GM21619 (cell line): ENCODE data around the gene KCMF1.

Source experiments
- ATAC-seq: cut with Tn5 transposase; IDR thresholded peaks from one replicate; pipeline ENCODE4 v1.9.1; 2021; ENCODE audit not compliant: unreplicated experiment

The KCMF1 gene

DNA sequence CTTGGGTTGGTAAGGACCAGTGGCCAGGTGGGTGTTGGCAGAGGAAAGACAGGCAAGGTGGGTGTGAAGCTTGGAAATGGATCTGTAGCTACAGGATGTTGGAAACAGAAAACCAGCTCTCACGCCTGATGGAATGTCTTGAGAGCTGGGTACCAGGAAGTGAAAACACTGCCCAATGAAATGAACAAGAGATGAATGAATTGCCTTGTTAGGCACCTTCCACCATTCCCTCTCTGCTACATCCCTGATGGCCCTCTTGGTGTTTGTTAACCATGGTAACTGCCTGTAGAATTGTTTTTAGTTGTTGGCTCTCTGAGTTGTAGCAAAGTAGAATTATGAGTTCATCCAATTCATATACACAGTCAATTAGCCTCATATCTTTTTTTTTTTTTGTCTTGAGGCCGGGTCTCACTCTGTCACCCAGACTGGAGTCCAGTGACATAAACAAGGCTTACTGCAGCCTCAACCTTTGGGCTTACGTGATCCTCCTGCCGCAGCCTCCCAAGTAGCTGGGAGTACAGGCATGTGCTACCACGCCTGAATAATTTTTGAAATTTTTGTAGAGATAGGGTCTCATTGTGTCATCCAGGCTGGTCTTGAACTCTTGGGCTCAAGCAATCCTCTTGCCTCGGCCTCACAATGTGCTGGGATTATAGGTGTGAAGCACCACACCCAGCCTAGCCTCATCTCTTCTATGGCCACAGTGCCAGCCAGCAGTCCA lies 9.5 kb downstream of the KCMF1 start:
- ATAC-seq: no peak

DNA sequence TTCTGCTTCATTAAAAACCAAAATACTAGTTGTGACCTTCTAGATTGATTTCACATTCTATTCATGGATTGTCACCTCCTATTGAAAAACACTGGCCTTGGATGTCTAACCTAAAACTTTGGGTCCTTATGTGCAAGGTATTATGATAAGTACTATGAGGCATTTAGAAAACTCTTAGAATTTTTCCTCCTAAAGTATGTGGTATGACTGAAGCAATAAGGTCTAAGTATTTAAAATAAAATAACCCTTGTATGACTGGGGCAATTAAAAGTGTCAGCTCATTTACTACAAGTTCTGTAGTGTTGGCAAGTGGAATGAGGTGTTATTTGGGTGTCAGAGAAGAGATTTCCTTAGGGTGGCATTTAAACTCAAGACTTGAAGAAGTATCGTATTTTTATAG lies 15.1 kb downstream of the KCMF1 start:
- no peak for ATAC-seq

DNA sequence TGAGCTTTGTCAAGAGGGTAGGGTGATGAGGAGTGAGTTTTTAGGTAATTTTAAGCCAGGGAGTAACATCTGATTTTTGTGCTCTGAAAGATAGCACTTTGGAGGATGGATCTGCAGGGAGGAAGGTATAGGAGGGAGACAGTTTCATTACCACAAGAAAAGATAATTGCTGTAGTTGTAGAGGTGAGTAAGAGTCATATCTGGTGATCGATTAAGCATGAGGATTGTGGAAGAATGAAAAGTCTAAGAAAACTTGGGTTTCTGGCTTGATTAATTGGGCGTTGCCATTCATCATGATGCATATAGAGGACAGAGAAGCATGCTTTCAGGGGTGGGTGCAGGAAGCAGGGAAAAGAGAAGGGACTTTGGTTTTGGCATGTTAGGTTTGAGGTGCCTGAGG lies 18.5 kb downstream of the KCMF1 start:
- ATAC-seq: no peak

DNA sequence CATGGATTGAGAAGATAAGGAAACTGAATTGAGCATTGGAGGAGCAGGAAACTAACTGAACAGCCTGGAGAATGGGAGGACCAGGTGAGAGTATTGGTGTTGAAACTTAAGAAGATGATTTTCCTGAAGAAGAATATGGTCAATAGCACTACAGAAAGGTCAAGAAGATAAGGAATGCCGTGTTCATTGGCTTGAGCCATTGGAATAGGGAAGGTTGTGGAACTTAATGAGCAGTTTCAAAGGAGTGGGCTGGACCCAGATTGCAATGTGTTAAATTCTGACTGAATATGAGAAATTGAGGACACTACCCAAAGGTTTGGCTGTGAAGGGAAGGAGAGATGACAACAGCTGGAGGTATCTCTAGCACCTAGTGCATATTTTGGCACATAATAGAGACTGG lies 19.0 kb downstream of the KCMF1 start:
- ATAC-seq: no peak

DNA sequence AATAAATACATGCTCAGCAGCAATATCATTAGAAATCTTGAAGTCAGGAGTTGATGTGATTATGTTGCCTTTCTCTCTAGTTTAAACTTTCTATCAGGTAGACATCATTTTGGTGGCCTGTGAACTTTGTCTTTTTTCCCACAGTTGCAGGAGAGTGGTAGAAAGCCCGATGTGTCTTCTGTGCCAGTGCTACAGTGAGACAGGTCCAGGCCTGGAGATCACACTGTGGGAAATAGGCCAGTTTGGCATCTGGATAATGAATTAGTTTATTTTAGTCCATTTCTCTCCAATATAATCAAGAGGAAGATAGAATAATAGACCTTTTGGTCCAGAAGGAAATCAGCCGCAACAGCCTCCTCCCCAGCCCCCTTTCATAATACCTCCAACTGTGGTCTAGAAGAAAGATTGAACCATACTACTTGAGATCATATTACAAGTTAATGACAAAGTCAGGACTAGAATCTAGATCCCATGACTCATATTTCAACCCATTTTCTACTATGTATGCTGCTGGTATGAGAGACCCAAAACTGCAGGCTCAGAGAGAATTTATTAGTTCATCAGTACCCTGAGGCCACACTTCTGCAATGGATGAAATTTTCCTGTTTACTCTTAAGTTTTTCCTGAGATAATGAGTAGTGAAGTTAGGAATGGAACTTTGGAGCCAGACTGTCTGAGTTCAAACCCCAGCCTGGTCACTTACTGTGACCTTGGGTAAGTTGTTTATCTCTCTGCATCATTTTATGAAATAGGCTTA lies 20.6 kb downstream of the KCMF1 start:
- ATAC-seq: no peak

DNA sequence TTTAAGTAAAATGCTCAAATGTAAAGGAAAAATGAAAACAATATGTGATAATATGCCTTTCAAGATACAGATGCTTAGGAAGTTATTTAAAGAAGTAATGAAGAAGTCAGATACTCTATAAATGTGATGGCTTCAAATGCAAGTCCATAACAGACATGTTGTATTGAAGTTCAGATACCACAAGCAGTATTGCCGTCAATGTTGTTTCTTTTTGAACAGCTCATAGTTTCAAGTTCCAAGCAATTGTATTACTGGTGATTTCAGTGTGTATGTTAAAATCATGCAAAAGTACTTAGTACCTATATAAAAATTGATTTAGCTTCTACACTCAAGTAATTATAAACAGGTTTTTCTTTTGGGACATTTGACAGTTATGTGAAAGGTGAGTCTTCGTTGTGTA lies 24.9 kb downstream of the KCMF1 start:
- no peak for ATAC-seq

DNA sequence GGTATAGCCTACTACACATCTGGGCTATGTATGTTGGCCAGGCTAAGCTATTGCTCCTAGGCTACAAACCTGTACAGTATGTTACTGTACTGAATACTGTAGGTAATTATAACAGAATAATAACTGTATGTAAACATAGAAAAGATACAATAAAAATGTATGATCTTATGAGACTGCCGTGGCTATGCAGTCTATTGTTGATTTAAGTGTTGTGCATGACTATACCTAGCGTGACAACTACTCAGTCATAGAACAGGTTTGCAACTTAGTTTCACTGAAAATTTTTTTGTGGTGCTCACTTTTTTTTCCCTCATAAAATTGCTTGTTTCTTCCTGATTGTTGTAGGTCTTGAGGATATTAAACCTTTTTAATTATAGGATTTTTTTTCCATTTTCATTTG lies 25.9 kb downstream of the KCMF1 start:
- ATAC-seq: no peak

DNA sequence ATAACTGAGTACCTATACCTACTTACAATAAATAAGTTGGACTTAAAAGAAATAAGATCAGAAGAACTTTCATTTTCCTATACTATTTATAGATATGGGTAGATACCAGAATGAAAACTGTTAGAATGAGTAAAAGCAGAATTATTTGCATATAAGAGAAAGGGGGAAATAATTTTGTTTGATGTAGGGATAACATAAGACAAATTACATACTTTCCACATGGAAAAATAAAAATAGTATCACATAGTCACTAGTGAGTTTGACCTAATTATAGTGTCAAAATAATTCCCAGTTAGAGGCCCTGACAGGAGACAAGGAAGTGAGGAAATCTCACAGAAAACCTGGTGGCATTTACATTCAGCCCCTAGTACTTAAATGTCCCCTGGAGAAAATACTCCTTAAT lies 28.6 kb downstream of the KCMF1 start:
- peak; percentile 51 for ATAC-seq

DNA sequence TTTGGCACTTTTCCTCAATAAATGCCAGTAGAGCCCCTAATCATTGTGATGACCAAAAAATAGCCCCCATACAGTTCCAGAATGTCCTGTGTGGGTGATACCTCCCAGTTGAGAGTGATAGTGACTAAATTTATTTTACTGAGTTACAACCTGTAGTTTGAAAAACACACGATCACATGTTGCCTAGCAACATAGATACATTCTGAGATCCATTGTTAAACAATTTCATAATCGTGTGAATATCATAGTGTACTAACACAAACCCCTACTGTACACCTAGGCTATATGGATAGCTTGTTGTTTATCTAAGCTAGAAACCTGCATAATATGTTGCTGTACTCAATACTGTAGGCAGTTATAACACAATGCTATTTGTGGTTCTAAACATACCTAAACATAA lies 30.6 kb downstream of the KCMF1 start:
- ATAC-seq: no peak

DNA sequence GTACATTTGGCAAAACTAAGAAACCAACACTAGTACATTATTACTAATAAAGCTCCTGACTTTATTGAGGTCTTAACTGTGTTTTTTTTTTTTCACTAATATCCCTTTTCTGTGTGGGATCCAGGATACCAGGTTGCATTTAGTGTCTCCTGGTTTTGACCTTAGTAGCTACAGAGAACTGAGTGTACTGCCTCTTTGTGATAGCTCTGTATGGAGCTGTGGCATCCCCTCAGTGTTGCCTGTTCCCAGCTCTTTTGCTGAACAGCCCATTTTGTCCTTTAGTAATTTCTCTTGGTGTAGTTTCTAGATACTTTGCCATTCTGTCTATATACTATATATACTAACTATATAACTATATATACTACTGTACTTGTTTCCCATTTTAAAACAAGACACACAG lies 31.6 kb downstream of the KCMF1 start:
- no peak for ATAC-seq

DNA sequence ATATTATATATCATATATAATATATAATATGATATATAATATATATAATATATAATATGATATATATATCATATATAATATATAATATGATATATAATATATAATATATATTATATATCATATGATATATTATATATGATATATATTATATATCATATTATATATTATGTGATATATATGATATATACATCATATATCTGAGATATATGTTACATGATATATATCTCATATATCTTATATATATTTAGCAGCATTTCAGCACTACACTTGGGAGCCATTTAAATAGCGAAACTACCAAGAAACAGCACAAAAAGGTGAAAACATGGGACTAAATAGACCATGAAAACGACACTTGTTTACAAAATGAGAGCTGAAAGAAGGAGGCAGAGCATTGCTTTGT lies 37.3 kb downstream of the KCMF1 start:
- ATAC-seq: no peak

DNA sequence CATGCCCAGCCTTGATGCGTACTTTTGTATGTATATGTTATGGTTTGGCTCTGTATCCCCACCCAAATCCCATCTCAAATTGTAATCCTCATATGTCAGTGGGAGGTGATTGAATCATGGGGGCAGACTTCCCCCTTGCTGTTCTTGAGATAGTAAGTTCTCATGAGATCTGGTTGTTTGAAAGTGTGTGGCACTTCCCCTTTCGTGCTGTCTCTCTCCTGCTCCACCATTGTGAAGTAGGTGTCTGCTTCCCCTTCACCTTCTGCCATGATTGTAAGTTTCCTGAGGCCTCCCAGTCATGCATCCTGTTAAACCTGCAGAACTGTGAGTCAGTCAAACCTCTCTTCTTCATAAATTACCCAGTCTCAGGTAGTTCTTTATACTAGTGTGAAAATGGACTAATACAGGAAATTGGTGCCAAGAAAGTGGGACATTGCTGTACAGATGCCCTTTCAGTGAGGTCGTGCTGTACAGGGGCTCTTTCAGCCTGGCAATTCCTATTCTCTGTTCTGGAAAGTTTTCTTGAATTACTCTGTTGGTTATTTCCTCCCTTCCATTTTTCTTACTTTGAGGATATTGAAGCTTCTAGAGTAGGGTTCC lies 38.2 kb downstream of the KCMF1 start:
- no peak for ATAC-seq

DNA sequence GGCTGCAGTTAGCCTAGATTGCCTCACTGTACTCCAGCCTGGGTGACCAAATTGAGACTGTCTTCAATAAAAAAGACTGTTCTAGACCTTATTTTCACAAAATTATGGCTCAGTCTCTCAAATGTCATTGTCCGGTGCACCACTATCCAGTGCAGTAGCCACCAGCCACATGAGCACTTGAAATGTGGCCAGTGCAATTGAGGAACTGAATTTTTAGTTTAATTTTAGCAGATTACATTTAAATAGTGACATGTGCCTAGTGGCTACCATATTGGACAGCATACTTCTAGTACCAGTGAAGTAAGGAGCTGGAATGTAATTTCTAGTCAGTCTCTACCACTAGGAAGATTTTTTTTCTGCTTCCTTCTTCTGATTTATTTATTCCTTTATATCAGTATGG lies 39.4 kb downstream of the KCMF1 start:
- ATAC-seq: no peak

DNA sequence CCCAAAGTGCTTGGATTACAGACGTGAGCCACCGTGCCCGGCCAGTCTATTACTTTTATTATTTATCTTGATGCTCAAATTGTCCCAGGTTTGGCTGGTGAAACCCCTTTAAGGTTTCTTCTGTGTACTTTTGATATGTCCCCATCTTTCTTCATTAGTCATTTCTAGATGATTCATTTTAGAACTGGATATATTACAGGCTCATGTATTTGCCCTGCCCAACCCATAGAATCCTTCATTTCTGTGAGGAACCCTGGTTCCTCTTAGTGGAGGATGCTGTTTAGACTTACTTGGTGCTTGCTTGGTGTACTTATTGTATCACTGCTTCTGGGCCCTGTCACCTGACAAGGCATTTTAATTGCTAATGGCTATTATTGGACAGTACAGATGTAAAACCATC lies 40.1 kb downstream of the KCMF1 start:
- ATAC-seq: no peak

DNA sequence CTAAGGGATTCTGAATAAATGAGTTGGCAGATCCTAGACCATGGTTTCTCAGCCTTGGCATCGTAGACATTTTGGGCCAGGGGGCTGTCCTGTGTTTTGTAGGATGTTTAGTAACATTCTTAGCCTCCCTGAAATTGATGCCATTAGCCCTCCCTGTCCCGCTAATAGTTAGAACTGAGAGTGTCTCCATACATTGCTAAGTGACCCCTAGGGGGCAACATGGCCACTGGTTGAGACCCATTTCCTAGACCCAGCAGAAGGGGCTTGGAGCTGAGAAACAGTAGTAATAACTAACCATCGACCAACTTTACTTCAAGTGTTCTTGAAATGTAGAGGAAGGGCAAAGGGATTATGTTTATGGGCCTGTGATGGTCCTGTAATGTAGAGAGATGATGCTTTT lies 40.8 kb downstream of the KCMF1 start:
- ATAC-seq: no peak

DNA sequence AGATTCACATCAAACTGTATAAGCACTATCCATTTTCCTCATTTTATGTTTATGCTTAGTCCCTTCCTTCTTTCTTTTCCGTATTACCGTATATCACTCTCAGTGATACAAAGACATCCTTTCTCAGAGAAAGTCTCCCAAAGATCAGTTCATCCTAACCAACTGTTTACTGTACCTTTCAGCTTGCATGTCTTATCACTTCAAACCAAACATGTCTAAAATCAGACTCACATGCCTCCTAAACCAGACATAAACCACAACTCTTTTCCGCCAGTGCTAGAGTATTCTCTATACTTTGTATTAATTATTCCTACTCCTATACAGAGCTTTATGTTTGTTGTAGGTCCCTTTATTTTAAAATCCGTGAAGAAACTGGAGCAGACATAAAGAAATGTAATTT lies 41.5 kb downstream of the KCMF1 start:
- ATAC-seq: no peak

DNA sequence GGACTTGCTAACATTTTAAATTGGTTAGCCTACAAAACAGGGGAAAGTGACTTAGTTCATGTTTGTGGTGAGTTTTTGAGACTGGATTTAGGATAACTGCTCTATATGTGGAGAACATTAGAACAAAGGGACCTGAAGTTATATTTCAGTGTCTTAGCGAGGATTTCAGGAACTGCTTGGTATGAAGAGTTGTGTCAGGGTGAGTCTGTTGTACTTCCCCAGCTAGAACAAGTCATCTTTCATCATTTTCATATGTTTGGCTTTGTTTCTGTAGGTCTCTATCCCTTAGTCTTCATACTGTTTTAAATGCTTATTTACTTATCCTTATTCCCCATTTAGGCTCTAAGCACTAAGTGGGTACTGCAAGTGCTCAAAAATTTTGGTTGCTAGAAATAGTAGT lies 41.9 kb downstream of the KCMF1 start:
- no peak for ATAC-seq

DNA sequence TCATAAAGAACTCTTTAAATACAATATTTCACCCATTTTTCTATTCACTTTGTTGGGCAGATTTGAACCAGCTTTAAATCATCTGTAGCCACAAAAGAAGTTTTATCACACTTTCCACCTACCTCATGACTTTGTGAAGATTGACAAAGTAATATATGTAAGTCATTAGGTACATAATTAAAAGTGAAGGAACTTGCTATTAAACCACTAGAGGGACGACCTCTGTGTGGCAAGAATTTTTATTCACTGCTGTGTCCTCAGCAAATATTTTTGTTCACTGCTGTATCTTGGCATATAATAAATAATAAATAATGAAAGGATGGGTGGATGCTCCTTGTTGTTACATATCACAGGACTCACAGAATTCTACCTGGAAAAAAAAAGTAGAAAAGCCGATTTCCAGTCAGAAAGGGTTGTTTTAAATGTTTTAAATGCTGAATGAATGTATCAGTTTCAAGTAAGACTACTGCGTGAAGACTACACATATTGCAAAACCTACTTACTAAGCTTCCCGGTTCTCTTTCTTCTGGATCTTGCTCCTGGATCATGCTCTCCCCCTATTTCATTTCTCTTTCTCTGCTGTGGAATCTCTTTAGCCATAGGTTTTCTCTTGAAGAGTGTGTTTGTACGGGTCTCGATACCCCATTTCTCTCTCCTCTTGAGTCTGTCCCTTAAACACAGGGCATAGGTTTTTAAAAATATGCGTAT lies 44.8 kb downstream of the KCMF1 start:
- no peak for ATAC-seq

DNA sequence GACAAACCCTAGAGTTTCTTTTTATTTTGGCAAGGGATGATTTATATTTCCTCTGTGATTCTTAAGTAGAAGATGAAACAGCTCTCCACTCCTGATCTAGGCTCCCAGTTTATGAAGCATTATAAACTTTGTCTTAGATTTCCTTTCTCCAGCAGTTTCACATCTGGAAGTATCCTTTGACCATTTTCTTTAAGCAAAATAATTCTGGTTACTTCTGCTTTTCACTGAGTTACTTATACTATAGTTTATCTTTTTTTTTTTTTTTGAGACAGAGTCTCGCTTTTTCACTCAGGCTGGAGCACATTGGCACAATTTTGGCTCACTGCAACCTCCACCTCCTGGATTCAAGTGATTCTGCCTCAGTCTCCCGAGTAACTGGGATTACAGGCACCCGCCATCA lies 45.5 kb downstream of the KCMF1 start:
- no peak for ATAC-seq

DNA sequence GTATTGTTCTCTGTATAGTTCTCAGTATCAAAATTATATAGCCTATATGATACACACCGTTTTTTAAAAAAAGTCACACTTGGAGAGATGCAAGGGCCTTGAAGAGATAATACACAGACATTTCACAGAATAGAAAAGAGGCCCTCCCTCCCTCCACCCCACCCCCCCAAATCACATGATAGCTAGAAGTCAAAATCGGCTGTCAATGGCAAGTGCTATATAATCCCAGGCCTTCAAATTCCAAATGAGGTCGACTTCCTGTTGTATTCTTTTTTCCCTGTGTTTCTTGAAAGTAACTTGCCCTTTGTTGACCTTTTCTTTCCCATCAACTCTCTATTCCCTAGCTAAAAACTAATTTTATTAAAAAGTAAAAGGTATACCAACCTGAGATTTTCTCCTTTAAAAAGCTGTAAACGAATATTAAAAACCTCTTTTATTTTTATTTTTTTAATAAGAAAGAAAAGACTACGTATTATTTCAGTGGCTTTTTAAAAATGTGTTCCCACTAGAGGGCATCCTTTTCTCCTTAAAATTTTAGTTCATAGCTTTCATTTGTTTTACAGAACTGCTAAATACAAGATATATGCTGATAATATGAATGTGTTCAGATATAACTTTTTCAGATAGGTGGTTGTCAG lies 46.6 kb downstream of the KCMF1 start:
- no peak for ATAC-seq

DNA sequence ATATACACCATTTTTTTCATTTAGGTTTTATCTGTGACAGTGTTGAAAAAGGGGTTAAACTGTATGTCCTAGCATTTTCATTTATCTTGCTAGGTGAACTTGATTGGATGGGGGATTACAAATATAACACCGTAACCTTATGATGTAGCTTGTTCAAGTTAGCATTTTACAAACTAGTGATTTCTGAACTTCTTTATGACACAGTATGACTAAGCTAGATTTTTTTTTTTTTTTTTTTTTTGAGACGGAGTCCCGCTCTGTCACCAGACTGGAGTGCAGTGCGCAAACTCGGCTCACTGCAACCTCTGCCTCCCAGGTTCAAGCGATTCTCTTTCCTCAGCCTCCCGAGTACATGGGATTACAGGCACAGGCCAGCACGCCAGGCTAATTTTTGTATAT lies 47.1 kb downstream of the KCMF1 start:
- no peak for ATAC-seq
